GM12892 (cell line): ENCODE measurements around the gene RNF223.

Experiments used
- POLR2A ChIP-seq: IDR thresholded peaks from 2 replicates; pipeline ENCODE4 v1.6.1; 2011; ENCODE audit warnings: low read depth, low read length, control low read depth
- TAF1 ChIP-seq: IDR thresholded peaks from 2 replicates; pipeline ENCODE4 v1.6.1; 2011; ENCODE audit warnings: low read depth, mild to moderate bottlenecking, control low read depth, low read length, borderline replicate concordance

DNA sequence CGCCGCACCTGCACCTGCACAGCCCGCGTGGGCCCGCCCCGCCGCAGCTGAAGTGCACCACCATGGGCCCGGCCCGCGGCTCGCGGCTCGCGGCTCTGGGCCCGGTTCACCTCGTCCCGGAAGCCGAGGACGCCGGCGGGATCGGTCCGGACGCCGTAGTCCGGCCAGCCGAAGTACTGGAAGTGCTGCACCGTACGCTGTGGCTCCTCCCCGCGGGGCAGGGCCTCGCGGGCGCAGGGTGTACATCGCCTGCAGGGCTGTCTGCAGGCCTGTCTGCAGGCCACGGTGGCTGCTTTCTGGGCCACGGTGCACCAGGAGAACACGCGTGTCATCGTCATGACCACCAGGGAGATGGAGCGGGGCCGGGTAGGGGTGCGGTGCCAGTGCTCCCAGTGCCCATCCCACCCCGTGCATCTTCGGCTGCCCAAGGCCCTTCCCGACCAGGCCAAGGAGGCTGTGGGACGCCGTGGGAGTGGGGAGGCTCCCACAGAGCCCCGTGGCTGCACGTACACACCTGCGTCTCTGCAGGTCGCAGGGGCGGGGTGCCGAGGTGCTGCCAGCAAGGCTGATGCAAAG, 6.7 kb downstream of the RNF223 start:
- TF ChIP-seq POLR2A (no peak; the same call in 1 of the 2 replicates), TAF1 (no peak)
